Epithelial cell of proximal tubule (primary cell): ENCODE results near the gene GPC3. TPM values are rescaled to one million over a fixed set of nuclear protein-coding genes. Genes with fewer than 3 reads are reported as not detected.

Experiments used
- DNase-seq: peaks from one replicate; pipeline ENCODE4 v3.0.0-alpha.2; 2011; ENCODE audit warnings: low read depth
- H3K4me3 ChIP-seq: 2 replicates; pipeline ENCODE4 v1.5.1; 2011; ENCODE audit warnings: low read depth, mild to moderate bottlenecking, low read length
- CTCF ChIP-seq: conservative IDR thresholded peaks from 2 replicates; pipeline ENCODE4 v1.5.1; 2012; ENCODE audit warnings: low read depth, mild to moderate bottlenecking, low read length
- total RNA-seq: library from RNA; depleted of rRNA; stranded (reverse); fragments of >200 nt; gene quantifications from 2 replicates; pipeline ENCODE4 v1.2.3, GENCODE V29; 2015

The GPC3 gene
- total RNA-seq, 1 donor from 2014 or later = 3.3 TPM

- no peak for TF ChIP-seq CTCF
- no peak for DNase-seq
- H3K4me3 ChIP-seq = no peak overlapping the region
Measured at GRCh38 chrX:133947022-133947421, 38.4 kb downstream of the GPC3 start.

GRCh38 chrX:133943507-133943906 lies 41.9 kb downstream of the GPC3 start:
- no peak for TF ChIP-seq CTCF
- DNase-seq = no peak
- no peak overlapping the region for H3K4me3 ChIP-seq

GRCh38 chrX:133939655-133940302 lies 45.6 kb downstream of the GPC3 start:
- no peak for DNase-seq
- no peak for TF ChIP-seq CTCF
- no peak overlapping the region for H3K4me3 ChIP-seq

GRCh38 chrX:133938530-133938929 lies 46.9 kb downstream of the GPC3 start:
- no peak for TF ChIP-seq CTCF
- no peak overlapping the region for H3K4me3 ChIP-seq
- no peak for DNase-seq

GRCh38 chrX:133937022-133937421 lies 48.4 kb downstream of the GPC3 start:
- no peak for DNase-seq
- no peak for TF ChIP-seq CTCF
- H3K4me3 ChIP-seq = no peak overlapping the region

- no peak overlapping the region for H3K4me3 ChIP-seq
- DNase-seq = no peak
- TF ChIP-seq CTCF = no peak
Measured at GRCh38 chrX:133935076-133935475, 50.3 kb downstream of the GPC3 start.

GRCh38 chrX:133933316-133933715 lies 52.1 kb downstream of the GPC3 start:
- DNase-seq = no peak
- TF ChIP-seq CTCF = no peak
- no peak overlapping the region for H3K4me3 ChIP-seq
